ENCODE results near the gene DLEU7. TPM values are rescaled to one million over a fixed set of nuclear protein-coding genes. Genes with fewer than 3 reads are reported as not detected.

DLEU7 gene
- total and polyA plus RNA-seq, 10 of the 15 experiments (the other 5 are each of a cell fraction or from before 2014, with no cell fraction given): not detected

DNA sequence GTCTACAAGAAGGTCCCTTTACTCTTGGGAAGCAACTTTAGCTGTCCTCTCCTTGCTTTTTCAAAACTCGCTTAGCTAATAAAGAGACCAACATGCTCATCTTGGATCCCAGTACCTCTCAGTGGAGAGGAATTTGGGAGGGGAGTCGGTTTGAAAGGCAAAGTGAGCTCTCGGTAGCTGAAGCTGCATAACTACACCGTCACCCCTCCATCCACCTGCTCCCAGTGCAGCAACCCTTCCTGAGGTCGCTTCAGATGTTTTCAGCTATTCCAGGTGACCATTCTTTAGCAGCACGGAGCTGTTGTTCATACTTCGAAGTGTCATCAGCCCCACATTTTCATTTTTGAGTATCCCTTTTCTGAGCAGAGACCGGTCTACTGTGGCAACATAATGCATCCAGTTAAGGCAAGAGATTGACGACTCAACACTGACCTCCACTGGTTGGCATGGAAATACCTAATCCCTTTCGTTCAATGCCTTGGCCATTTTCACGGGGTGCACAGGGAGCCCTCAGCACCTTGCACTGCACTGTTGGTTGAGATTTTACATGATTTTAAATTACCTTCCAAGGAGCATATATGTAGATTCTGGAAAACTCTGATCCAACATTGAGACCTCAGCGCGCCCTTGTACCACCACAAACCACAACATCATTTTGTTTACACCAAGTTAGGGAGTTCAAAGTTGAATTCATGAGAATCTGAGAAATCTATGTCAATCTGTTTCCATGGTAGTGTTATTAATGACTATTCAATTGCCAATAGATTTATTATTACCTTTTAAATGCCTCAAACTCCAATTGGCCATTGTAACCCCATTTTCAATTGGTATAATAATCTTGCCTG is 42.2 kb downstream of the DLEU7 start (continued):
- TF ChIP-seq KAT2A (conservative IDR thresholded peaks at IDR 0.05; ENCODE audit: control insufficient read depth, low read depth, low read length) (no peak), SIN3A (IDR thresholded peaks at IDR 0.05; ENCODE audit: low read depth, low read length) (no peak), RAD21 (IDR thresholded peaks at IDR 0.05; ENCODE audit: insufficient read depth, low read depth, low read length) (peak; percentile 95), TCF7 (IDR thresholded peaks at IDR 0.05; ENCODE audit: borderline replicate concordance) (no peak), PAX5 (IDR thresholded peaks at IDR 0.05; ENCODE audit: borderline replicate concordance, low read depth, low read length) (no peak), ETV6 (conservative IDR thresholded peaks at IDR 0.05 in 1 of 2, IDR thresholded peaks at IDR 0.05 in 1 of 2; ENCODE audit: borderline replicate concordance in 1 of 2, low read depth in 1 of 2) (no peak), GATAD2B (conservative IDR thresholded peaks at IDR 0.05; ENCODE audit: low read depth) (no peak)
- TF ChIP-seq, protein P1, sequence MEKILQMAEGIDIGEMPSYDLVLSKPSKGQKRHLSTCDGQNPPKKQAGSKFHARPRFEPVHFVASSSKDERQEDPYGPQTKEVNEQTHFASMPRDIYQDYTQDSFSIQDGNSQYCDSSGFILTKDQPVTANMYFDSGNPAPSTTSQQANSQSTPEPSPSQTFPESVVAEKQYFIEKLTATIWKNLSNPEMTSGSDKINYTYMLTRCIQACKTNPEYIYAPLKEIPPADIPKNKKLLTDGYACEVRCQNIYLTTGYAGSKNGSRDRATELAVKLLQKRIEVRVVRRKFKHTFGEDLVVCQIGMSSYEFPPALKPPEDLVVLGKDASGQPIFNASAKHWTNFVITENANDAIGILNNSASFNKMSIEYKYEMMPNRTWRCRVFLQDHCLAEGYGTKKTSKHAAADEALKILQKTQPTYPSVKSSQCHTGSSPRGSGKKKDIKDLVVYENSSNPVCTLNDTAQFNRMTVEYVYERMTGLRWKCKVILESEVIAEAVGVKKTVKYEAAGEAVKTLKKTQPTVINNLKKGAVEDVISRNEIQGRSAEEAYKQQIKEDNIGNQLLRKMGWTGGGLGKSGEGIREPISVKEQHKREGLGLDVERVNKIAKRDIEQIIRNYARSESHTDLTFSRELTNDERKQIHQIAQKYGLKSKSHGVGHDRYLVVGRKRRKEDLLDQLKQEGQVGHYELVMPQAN (conservative IDR thresholded peaks at IDR 0.05): no peak
- TF ChIP-seq, protein P2, sequence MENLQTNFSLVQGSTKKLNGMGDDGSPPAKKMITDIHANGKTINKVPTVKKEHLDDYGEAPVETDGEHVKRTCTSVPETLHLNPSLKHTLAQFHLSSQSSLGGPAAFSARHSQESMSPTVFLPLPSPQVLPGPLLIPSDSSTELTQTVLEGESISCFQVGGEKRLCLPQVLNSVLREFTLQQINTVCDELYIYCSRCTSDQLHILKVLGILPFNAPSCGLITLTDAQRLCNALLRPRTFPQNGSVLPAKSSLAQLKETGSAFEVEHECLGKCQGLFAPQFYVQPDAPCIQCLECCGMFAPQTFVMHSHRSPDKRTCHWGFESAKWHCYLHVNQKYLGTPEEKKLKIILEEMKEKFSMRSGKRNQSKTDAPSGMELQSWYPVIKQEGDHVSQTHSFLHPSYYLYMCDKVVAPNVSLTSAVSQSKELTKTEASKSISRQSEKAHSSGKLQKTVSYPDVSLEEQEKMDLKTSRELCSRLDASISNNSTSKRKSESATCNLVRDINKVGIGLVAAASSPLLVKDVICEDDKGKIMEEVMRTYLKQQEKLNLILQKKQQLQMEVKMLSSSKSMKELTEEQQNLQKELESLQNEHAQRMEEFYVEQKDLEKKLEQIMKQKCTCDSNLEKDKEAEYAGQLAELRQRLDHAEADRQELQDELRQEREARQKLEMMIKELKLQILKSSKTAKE (IDR thresholded peaks at IDR 0.05; ENCODE audit: low read depth, poor library complexity, severe bottlenecking): peak; percentile 24
- TF ChIP-seq, protein P3, sequence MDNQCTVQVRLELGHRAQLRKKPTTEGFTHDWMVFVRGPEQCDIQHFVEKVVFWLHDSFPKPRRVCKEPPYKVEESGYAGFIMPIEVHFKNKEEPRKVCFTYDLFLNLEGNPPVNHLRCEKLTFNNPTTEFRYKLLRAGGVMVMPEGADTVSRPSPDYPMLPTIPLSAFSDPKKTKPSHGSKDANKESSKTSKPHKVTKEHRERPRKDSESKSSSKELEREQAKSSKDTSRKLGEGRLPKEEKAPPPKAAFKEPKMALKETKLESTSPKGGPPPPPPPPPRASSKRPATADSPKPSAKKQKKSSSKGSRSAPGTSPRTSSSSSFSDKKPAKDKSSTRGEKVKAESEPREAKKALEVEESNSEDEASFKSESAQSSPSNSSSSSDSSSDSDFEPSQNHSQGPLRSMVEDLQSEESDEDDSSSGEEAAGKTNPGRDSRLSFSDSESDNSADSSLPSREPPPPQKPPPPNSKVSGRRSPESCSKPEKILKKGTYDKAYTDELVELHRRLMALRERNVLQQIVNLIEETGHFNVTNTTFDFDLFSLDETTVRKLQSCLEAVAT (IDR thresholded peaks at IDR 0.05): no peak

Measured in GM12878 (cell line).